Measurements from ENCODE around the gene CHAC1.
A peak's percentile ranks its signal among the peaks of the same experiment; 100 is the strongest.

CHAC1 gene

GRCh38 chr15:40952901-40953712 lies at the start of gene CHAC1:
Gene CHAC1, plus strand, starts transcription at chr15:40953471. Its CDS starts 113 bp downstream, at chr15:40953584.
- peak; percentile 92 to 94 (median 92) for DNase-seq

GRCh38 chr15:40904552-40905201 lies 48.6 kb upstream of the CHAC1 start:
- no peak for DNase-seq

- DNase-seq: peak; percentile 65 to 83 (median 66)
Measured at GRCh38 chr15:40906091-40906990, 46.9 kb upstream of the CHAC1 start.

- peak; percentile 63 to 82 (median 68) for DNase-seq
Measured at GRCh38 chr15:40906991-40907802, 46.1 kb upstream of the CHAC1 start.

GRCh38 chr15:40908095-40908494 lies 45.2 kb upstream of the CHAC1 start:
- DNase-seq: no peak

GRCh38 chr15:40909662-40910630 lies 43.3 kb upstream of the CHAC1 start:
- DNase-seq: peak; percentile 85 to 92 (median 88)

- no peak for DNase-seq
Measured at GRCh38 chr15:40911141-40911540, 42.1 kb upstream of the CHAC1 start.

GRCh38 chr15:40911693-40912092 lies 41.6 kb upstream of the CHAC1 start:
- DNase-seq: no peak

- DNase-seq: peak in 1 of 3 donors; percentile 45
Measured at GRCh38 chr15:40912478-40912877, 40.8 kb upstream of the CHAC1 start.

- DNase-seq: no peak
Measured at GRCh38 chr15:40914013-40914412, 39.3 kb upstream of the CHAC1 start.

GRCh38 chr15:40914486-40914885 lies 38.8 kb upstream of the CHAC1 start:
- no peak for DNase-seq

GRCh38 chr15:40915116-40915661 lies 38.1 kb upstream of the CHAC1 start:
- DNase-seq: no peak

GRCh38 chr15:40915679-40916078 lies 37.6 kb upstream of the CHAC1 start:
- no peak for DNase-seq

GRCh38 chr15:40917585-40917984 lies 35.7 kb upstream of the CHAC1 start:
- no peak for DNase-seq

GRCh38 chr15:40918146-40918798 lies 35.0 kb upstream of the CHAC1 start:
- no peak for DNase-seq

GRCh38 chr15:40918799-40919392 lies 34.4 kb upstream of the CHAC1 start:
- DNase-seq: no peak

GRCh38 chr15:40921949-40922607 lies 31.2 kb upstream of the CHAC1 start:
- no peak for DNase-seq

GRCh38 chr15:40922608-40923005 lies 30.7 kb upstream of the CHAC1 start:
- no peak for DNase-seq

- DNase-seq: no peak
Measured at GRCh38 chr15:40923551-40923950, 29.7 kb upstream of the CHAC1 start.

All from suppressor macrophage treated with lipopolysaccharide for 1 hour (primary cell).